Midbrain (tissue), 1 donor: ENCODE measurements around the gene ITPRID1.
A peak's percentile ranks its signal among the peaks of the same experiment; 100 is the strongest.

Experiments
- DNase-seq: peaks from one replicate; lab custom pipeline; 2025; lab: John Stamatoyannopoulos, UW

The ITPRID1 gene

DNA sequence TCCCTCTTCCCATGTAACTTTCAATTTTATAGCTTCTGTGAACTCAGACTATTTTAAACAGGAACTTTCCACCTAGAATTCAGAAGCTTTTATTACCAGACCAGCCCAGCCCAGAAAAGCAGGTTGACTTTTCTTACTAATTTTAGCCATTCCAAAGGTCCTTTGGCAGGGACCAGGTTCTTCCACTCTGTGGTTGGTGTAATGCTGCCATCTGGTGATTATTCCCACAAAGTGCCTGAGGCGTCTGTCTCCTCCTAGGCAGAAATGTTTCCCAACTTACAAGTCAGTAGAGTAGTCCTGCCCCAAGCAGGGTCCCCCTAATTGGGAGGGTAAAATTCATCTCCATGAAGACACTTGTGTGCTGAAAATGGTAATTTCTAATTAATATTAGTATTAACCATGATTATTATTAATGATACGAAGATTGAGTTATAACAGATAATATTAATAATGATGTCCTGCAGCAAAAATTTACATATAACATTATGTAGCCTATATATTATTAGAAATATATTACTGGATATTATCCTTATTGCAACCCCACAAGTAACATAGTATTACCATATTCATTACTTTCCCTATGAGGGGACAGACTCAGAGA lies 120.1 kb downstream of the ITPRID1 start:
- peak; percentile 74 for DNase-seq

DNA sequence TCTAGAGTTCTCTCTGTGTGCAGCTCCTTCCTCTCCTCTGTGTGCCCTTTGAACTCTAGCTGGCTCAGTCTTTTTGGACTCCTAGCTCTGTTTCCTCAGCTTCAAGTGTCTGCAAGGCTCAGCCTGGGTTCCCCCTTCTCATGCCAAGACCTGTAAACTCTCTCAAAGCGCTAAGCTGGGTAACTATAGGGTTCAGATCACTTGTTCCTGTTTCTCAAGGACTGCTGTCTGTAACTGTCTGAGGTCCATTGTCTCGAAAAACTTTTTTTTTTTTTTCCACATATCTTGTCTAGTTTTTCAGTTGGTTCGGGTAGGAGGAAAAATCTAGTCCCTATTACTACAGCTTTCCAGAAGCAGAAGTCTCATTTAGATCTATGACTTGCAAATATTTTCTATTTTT lies 126.5 kb downstream of the ITPRID1 start:
- no peak for DNase-seq

DNA sequence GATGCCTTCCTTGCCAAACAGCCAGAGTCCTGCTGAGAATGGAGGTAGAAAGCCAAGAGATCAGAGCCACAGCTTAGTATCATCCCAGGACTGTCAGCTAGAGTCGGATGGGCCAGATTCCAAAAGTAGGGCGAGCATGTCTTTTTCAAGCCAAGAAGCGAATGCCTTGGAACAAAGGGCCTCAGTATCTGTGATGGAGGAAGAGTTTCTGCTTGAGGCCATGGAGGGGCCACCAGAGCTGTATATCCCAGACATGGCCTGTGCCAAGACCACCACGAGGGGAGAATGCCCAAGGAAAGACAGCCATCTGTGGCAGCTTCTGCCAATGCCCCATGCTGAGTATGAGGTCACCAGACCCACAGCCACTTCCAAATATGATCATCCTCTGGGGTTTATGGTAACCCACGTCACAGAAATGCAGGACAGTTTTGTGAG lies 128.8 kb downstream of the ITPRID1 start:
- DNase-seq = no peak

DNA sequence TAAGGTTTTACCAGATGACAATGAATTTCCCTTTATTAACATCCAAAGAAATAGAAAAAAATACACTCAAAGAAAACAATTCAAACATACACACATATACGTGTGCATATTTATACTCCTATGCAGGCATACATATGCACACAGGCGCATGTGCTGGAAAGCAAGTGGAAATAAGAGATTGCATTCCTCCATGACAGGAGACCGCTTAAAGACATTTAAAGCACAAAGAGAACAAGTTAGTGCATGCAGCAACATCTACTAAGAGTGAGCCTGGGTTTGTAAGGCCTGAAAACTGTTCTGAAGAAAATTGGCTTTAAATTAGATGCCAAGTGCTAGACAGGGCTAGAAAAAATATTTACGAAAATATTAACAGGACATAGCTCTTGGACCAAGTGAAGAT lies 133.1 kb downstream of the ITPRID1 start:
- no peak for DNase-seq

DNA sequence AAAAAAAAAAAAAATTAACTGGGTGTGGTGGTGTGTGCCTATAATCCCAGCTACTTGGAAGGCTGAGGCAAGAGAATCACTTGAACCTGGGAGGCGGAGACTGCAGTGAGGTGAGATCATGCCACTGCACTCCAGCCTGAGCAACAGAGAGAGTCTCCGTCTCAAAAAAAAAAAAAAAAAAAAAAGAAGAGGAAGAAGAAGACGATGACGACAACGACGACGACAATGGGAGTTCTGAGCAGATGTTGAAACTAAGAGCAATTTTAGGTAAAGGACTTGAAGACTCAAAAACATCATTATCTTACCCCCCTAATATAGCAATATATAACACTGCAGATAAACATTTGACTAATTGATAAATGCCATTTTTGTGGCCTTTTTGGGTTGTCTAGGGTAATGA lies 133.6 kb downstream of the ITPRID1 start:
- DNase-seq = no peak

DNA sequence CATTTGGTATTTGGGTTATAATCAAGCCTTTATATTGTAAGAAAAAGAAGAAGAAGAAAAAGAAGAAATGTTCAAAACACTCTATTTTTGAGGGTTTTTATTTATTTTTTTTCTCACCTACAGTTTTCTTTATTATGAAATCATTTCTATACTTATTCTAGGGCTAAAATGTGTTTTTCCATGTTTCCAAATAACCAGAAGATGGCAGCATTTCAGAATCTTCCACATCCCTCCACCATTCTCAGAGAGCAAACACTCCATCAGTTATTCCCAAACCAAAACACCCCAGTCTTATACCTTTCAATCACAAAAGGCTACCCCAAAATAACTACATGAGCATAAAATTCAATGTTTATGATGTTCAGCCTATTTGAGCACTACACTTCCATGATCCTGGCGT lies 134.4 kb downstream of the ITPRID1 start:
- DNase-seq = peak; percentile 24

DNA sequence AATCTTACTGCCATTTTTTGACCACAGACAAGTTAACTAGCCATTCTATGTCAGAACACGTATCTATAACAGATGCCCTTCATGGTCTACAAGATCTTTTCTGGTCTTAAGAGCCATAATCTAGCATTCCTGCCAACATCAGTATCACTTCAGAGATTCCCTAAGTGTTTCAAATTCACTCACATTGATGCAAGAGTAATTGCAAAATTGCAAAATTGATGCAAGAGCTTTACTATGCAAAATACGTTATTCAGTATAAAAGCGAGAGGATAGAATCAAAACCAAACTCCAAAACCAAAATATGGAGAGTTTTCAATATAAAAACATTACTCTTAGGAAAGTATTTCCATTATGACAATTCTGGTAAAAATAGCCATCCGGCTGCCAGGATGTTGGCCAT lies 135.0 kb downstream of the ITPRID1 start:
- DNase-seq = no peak

DNA sequence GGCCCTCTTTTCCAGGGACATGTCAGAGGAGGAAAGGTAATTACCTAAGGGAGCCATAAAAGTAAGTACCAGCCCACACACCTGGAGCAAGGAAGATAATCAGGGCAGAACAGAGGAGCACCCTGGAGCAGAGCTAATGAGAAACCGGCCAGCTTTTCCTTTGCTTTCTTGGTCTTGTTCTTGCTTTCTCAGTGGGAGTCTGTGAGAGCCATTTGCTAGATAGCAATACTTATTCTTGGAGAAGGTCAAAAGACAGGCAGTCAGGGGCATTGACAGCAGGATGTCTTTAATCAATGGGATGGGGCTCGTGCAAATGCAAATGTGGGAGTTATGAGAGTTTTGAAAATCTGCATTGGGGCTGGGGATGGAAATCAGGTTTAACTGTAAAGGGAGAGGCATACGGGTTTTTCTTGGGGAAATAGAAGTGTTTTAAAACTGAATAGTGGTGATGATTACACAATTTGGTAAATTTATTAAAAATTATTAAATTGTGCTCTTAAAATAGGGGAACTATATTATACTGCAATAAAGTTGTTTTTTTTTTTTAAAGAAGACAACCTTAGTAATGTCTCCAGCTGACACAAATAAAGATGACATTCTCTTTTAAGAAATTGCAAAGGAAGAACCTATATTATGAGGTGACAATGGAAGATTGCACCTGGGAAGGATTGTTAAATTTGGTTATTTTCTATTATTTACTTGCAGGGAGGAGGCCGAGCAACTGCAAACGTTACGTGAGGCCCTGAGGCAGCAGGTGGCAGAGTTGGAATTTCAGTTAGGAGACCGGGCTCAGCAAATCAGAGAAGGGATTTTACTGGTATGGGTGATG lies 137.6 kb downstream of the ITPRID1 start:
- no peak for DNase-seq

DNA sequence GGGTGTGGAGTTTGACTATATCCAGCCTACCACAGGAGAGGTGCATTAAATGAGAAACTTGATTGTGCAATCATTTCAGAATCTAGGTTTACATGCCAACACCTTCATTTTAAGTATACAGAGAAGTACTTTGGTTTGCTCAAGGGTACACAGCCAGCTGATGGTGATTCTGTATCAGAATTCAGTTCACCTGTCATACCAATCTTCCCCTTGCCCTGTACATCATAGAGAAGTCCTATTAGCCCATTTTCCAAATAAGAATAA lies 138.1 kb downstream of the ITPRID1 start:
- DNase-seq = no peak

DNA sequence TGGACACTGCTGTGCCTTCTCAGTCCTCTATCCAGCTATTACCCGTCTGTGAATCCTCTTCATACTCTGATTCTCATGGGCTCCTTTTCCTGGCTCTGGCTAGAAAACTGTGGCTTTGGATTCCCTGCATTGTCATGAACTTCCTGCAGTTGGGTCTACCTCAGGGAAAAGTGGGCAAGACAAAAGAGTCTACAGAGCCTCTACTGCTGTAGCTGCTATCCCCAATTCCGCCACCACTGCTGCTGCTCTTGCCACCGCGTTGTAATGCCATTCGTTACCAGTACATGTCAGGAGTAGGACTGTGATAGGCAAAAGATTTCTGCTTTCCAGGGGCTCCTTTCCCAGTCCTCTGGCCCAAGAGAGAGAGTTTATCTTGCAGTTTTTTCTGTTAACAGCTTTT lies 149.2 kb downstream of the ITPRID1 start:
- no peak for DNase-seq

DNA sequence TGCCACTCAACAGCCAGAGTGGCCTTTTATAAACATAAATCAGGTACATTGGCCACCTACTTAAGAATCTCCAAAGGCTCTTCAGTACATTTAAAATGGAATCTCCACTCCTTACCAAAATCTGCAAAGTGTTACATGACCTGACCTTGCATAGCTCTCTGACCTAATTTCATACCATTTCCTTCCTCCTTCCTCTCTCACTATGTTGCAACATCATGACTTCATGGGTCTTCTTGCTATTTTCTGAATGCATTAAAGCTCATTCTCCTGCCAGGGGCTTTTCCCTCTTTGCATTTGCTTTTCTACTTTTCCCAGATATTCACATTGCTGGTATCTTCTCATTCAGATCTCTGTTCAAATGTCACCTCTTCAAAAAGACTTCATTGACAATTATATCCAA lies 151.0 kb downstream of the ITPRID1 start:
- no peak for DNase-seq

DNA sequence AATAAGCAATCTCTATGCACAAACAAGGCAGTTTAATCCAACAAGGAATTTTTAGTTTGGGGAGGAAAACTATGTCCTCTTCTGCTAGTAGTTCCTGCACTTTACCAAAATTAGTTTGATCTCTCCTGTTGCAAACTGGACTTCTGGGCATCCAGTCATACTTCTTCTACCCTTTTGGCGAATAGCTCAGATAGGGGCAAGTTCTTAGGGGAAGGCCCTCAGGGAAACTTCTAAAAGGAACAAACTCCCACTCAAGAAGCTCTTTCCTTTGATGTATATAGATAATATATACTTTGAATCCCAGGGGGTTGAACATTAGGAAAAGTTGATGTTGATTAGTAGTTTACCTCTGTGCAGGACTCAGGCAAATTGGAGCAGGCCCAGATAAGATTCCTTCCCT lies 151.7 kb downstream of the ITPRID1 start:
- DNase-seq = no peak

DNA sequence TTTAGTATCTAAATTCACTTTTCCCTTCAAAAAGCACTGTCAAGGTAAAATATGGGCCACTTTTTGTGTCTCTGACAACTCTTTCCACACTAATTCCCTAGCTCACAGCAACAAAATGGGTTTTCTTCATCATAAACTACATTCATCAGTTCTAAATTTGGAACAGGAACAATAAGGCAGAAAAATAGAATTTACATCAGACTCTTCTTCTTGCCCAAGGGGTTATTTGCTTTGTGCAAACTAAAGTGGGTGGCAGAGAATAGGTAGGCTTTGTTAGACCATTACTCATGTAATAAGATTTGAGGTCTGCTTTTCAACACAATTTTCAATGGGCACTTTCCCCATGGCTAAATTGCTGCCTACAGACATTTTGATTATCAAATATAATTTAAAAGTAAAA lies 155.6 kb downstream of the ITPRID1 start:
- DNase-seq = no peak

DNA sequence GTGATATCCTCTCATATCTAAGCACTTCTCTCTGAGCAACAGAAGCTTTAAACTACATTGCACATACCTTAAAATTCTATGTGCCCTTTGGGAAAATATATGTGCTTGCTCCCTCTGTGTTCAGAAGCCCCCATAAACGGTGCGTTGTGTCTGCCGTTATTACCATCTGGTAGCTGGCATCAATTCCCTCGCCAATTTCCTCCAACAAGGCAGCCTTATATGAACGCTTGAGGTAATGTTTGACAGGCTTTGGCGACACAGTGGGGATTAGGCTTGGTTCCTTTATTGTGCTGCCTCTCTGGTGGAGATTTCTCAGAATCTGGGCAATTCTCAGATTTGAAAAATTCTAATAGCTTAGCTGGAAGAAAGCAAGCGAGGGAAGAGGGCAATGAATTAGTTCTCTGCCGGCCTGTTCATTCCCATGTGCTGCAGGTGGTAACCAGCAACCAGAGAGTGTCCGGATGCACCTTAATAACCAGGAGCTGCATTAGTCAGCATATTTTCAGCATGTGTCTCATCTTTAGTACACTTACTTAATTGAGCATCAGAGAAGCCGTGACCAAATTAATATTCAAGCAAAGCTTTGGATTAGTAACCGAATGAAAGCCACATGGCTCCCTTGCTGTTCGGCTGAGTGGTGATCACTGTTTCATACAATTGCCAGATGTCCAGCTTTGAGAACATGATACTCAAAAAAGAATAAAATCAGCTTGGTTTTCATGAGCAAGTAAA lies 165.8 kb downstream of the ITPRID1 start:
- no peak for DNase-seq

DNA sequence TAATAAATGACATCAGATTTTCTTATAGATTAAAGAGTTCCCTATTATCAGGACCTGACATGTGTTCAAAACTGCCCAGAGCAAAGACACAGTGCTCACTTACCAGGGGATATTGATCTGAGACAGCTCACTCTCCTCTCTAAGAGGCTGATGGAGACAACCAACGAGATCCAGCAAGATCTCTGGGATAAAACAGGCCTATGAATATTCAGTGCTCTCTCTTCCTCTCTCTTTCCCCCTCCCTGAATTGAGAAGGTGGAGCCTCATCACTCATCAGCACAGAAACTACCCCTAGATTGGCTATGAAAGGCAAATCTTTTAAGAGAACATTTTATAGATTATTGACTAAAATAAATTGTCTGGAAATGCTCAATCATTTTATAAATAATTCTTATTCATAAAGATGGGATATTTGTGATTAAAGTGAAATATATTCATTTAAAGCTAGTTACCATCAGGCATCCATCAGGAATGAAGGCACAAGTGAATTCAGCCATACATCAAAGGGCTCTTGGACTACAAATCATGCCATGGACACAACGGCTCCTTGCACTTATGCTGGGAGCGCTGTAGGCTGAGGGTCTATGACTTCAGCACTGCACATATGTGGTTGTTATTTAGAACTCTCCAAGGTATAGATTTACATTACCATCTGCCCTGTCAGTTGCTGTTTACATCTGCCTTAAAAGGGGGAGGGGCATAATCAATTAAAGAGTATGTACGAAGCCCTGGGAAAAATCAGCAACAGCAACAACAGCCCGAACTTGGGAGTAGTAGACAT lies 169.7 kb downstream of the ITPRID1 start:
- no peak for DNase-seq

DNA sequence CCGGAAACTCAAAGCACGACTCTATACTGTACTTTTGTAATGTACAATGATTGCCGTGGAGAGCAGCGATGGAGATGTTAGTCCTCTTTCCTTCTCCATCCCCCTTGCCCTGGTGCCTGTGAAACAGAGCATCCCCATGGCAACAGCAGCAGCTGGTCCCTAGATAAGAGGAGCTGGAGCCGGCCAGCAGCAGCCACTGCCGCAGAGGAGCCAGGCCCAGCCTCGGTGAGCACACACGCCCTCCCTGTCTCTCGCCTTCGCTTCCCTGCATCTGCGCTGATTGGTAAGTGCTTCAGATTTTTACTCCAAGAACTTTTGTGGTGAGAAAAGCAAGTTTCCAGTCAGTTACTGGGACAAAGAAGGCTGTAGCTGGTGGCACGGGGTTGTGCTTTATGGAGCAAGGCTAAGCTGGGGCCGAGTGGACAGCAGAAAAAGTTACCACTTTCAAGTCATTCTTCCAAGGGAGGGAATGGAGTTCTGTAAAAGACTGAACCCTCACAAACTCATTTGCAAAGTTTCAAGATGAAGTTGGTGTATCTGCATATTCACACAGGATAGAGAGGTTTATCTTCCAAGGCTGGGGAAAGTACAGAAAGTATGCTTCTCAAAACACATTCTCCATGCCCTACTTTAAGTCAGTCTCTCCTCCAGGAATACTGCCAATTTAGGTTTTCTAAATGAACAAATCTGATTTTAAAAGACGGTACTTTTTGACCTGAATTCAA lies 173.3 kb downstream of the ITPRID1 start, which contains the start of gene PPP1R17:
PPP1R17 (plus strand) TSS at position 192 of the 725 bp plus-strand sequence. CDS start 5,227 bp downstream, outside the sequence.
- peak; percentile 8 for DNase-seq

DNA sequence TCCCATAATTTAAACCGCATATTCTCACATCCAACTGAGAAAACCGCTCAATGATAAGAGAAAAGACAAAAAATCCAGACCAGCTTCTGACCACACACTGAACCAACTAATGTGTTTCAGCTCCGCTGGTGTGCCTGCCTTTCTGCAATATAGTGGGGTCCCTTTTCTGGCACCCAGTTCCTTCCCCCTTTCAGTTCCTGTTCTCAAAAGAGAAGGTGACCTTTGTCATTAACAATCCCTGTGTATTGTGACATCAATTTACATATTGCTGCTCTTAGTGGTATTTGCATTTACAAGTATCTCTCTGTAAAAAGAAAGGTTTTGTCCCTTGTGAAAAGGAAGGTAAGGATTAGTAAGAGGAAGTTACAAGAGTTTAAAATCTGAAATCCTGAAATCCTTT lies 174.5 kb downstream of the ITPRID1 start:
- no peak for DNase-seq

DNA sequence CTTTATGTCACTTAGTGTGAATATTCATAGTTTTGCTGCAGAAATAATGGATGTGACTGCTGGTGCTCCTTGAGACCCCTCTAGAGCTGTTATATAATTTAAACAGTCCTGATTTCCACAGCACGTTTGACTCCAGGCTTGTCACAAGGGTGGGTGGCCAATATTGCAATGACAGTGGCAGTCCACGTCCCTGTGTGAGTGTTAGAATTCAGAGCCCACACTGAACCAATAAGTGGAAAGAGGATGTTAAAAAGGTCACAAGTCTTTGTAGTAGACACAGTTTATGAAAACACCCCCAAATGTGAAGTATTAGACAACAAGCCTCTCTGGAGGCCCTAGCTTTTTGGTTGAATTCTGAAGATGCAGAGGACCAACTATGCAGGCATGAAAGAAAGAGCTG lies 175.1 kb downstream of the ITPRID1 start:
- no peak for DNase-seq

DNA sequence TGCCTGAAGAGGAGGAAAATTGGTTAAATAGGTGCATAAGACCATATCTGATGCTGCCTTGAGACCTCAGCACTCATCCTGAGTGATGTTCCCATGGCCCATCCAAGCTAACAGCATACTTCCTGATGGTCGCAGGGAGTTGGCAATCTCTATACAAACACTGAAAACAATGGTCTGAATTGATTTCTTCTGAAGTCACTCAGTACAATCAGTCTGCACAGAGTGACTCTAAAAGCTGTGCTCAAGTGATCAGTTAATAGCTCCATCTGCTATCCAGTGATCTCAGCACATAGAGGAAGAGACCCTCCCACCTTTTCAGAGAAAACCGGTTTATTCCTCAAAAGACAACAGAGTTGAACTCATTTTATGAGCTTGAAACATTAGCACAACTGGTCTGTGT lies 177.0 kb downstream of the ITPRID1 start:
- no peak for DNase-seq

DNA sequence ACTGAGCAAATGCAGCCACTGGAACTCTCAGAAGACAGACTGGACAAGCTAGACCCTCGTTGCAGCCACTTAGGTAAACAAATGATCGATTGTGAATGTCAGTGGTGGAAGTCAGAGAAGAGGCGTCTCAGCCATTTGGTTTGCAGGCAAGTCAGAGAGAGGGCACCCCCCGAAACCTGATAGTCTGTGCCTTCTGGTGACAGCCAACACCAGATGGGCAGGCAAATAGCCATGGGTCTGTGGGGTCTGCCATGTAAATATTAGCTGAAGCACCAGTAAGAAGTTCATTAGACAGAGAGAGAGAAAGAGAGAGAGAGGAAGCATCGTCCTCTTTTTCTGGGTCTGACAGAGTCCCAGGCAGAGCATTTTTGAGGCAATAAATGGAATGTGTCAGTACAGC lies 178.6 kb downstream of the ITPRID1 start:
- DNase-seq = no peak

DNA sequence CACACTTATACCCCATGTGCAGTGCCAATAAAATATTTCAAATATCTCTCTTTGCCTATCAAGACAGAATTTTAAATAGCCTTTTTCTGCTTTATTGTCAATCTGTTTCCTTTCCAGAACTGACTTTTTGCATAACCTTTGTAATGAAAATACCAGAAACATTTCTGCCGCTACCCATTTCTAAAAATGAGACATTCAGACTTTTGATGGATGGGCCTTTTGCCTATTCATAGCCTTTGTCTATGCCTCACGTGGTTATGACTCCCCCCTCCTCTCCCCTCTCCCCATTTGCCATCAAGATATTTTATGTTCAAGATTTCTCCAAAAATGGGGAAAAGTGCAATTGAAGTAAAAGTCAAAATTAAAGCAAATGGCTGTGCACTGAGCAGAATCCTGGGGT lies 179.0 kb downstream of the ITPRID1 start:
- no peak for DNase-seq
